HG03066 (cell line): ENCODE data around the gene EREG.

Source experiments
- ATAC-seq: cut with Tn5 transposase; IDR thresholded peaks from one replicate; pipeline ENCODE4 v1.9.1; 2021; ENCODE audit warnings: low read depth; ENCODE audit not compliant: unreplicated experiment

EREG gene

DNA sequence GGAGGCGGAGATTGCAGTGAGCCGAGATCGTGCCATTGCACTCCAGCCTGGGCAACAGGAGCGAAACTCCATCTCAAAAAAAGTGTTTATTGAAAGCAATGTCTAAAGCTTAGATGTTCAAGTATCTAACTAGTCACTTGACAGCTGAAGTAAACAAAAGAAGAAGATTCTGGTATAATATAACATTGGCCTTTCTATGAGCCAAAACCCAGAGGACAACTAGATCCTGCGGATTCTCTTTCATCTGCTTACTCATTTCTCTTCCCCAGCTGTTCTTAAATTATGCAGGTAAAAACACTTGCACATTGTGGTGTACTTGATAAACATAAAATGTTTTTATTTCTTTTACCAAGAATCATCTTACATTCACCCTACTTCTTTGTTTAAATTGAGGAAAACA, 55.9 kb downstream of the EREG start:
- ATAC-seq = no peak

DNA sequence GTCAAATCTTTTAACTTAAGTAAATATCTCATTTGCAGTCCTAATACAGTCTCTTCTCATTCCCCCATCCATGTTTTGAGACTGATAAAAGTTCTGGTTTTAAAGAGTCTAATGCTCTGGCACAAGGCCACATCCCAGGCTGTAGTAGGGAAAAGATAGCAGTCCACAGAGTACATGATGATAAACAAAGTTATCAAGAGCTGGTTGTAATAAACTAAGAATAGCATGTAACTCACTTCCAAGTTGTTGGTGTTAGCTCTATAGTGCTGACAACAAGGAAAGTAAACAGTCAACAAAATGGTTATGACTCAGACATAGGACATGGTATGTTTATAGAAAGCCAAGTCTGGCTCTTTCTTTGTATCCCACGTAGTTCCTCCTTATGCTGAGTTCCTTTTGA, 58.2 kb downstream of the EREG start:
- ATAC-seq = no peak

- no peak for ATAC-seq
These were observed 59.2 kb downstream of the EREG start for GRCh38 chr4:74424111-74424510.

DNA sequence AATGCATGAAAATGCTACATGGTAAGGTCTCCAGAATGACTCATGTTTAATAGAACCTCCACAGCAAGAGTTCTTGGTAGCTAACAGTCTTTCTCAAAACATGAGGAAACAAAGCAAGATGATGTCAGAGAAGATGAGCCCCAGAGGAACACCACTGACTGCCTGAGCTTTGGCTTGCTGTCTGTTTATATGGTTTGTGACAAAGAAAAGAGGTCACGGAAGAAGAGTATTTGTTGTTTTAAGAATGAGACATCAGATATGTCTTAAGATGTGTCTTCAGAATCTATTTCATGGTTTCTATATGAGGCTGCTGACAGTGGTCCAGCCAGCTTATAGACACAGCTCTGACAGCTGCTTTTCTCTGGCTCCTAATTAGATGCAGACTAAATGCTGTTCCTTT, 61.2 kb downstream of the EREG start:
- no peak for ATAC-seq

- no peak for ATAC-seq
These were observed 63.3 kb downstream of the EREG start for GRCh38 chr4:74428276-74428675.

- peak; percentile 87 for ATAC-seq
These were observed 66.3 kb downstream of the EREG start for GRCh38 chr4:74431113-74431826.

- ATAC-seq = no peak
These were observed 68.1 kb downstream of the EREG start for GRCh38 chr4:74433043-74433442.

- ATAC-seq = no peak
These were observed 68.7 kb downstream of the EREG start for GRCh38 chr4:74433541-74434172.

DNA sequence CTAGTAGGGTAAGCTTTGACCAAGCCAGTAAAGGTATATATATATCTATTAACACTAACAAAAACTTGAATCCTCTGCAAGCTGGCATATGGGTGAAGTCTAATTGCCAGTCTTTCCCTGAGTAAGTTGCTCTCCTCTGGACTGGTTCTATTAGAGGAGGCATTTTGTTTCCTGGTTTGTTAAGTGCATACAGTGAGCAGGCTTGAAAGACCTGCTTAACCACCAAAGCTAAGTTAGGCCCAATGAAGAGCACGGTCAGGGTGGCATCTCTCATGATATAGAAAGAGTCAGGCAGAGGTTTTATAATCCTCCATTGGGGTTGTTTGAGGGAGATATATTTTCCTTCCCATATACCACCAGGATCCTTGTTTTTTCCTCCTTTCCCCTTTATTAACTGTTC, 70.4 kb downstream of the EREG start:
- ATAC-seq = no peak

DNA sequence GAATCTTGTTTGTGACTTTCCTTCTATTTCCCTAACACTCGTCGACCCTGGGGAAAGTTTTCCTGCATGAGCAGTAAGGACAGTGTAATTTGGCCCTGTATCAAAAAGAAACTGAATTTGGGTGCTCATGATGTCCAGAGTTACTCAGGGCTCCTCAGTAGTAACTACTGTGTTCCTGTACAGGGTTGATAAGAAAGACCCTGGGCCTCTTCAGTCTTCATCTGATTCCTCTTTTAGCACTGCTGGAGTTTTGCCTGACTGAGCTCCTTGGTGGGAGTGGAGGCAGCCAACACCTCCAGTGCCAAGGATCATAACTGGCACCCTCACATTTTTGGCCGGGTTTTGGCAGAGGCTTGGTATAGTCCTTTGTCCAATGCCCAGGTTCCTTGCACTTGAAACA, 72.9 kb downstream of the EREG start:
- ATAC-seq = no peak
